GM20000 (cell line): Measurements from ENCODE around the gene SAE1.
"Not testable (repeated sequence)": the region's sequence is repeated elsewhere in the genome, so short reads cannot be mapped to it uniquely, and the experiment has no call there.

Experiments used
- DNase-seq: peaks from one replicate; pipeline ENCODE4 v3.0.0; 2012; ENCODE audit warnings: low spot score
- TF ChIP-seq, protein P1 (sequence below): IDR thresholded peaks from 2 replicates; pipeline ENCODE4 v1.5.1; 2012; ENCODE audit warnings: mild to moderate bottlenecking, control low read depth; ENCODE audit errors: extremely low read depth, missing control alignments

SAE1 gene

GRCh38 chr19:47098608-47099007 is 32.0 kb upstream of the SAE1 start:
- no peak for DNase-seq
- TF ChIP-seq, protein P1, sequence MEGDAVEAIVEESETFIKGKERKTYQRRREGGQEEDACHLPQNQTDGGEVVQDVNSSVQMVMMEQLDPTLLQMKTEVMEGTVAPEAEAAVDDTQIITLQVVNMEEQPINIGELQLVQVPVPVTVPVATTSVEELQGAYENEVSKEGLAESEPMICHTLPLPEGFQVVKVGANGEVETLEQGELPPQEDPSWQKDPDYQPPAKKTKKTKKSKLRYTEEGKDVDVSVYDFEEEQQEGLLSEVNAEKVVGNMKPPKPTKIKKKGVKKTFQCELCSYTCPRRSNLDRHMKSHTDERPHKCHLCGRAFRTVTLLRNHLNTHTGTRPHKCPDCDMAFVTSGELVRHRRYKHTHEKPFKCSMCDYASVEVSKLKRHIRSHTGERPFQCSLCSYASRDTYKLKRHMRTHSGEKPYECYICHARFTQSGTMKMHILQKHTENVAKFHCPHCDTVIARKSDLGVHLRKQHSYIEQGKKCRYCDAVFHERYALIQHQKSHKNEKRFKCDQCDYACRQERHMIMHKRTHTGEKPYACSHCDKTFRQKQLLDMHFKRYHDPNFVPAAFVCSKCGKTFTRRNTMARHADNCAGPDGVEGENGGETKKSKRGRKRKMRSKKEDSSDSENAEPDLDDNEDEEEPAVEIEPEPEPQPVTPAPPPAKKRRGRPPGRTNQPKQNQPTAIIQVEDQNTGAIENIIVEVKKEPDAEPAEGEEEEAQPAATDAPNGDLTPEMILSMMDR: no peak

GRCh38 chr19:47099576-47100050 is 31.0 kb upstream of the SAE1 start:
- no peak for DNase-seq
- TF ChIP-seq, protein P1: no peak

DNA sequence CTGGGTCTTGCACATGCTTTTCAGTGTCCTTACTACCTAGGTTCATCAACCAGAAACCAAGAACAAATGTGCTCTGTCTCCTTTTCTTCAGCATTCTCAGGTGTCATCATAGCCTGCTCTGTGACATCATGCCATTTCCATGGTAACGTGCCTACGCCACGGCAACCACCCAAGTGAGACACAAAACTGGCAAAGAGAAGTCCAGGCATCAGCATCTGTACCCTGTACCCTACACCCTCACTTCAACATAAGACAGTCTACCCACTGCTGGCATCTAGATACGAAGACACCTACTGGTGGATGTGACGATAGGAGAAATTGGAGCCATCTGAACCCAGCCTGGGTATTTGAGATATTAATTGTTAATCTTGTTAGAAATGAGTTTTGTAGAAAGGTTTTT is 30.3 kb upstream of the SAE1 start:
- DNase-seq: no peak
- TF ChIP-seq, protein P1: no peak

DNA sequence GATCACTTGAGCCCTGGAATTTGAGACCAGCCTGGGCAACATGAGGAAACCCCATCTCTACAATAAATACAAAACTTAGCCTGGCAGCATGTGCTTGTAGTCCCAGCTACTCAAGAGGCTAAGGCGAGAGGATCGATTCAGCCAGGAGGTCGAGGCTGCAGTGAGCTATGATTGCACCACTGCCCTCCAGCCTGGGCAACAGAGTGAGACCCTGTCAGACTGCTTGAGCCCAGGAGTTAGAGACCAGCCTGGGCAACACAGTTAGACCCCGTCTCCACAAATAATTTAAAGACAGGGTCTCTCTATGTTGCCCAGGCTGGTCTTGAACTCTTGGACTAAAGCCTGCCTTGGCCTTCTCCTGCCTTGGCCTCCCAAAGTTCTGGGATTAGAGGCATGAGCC is 29.5 kb upstream of the SAE1 start:
- not testable (repeated sequence) for DNase-seq

- TF ChIP-seq, protein P1: no peak
Measured at GRCh38 chr19:47102346-47103060, 28.1 kb upstream of the SAE1 start.

GRCh38 chr19:47104680-47105079 is 26.0 kb upstream of the SAE1 start:
- TF ChIP-seq, protein P1: no peak
- no peak for DNase-seq

More at GRCh38 chr19:47102346-47103060, 28.1 kb upstream of the SAE1 start:
- no peak for DNase-seq

- DNase-seq: no peak
- TF ChIP-seq, protein P1: no peak
Measured at GRCh38 chr19:47105874-47106273, 24.8 kb upstream of the SAE1 start.

GRCh38 chr19:47106821-47107201 is 23.8 kb upstream of the SAE1 start:
- TF ChIP-seq, protein P1: no peak
- no peak for DNase-seq
